HL-60 (cell line): ENCODE data around the gene GRK5.

ENCODE experiments used
- POLR2AphosphoS5 ChIP-seq: IDR thresholded peaks from 2 replicates; pipeline ENCODE4 v1.6.1; 2012; ENCODE audit warnings: low read depth
- SPI1 ChIP-seq: IDR thresholded peaks from 2 replicates; pipeline ENCODE4 v1.6.1; 2012; ENCODE audit warnings: low read depth, mild to moderate bottlenecking, borderline replicate concordance
- TF ChIP-seq, protein P1 (sequence below): IDR thresholded peaks from one replicate; pipeline ENCODE4 v1.5.1; 2011; ENCODE audit warnings: low read length, control low read depth, inconsistent platforms; ENCODE audit not compliant: insufficient read depth
- TF ChIP-seq, protein P2 (sequence below): IDR thresholded peaks from 2 replicates; pipeline ENCODE4 v1.6.1; 2012; ENCODE audit warnings: low read depth; ENCODE audit not compliant: insufficient replicate concordance

DNA sequence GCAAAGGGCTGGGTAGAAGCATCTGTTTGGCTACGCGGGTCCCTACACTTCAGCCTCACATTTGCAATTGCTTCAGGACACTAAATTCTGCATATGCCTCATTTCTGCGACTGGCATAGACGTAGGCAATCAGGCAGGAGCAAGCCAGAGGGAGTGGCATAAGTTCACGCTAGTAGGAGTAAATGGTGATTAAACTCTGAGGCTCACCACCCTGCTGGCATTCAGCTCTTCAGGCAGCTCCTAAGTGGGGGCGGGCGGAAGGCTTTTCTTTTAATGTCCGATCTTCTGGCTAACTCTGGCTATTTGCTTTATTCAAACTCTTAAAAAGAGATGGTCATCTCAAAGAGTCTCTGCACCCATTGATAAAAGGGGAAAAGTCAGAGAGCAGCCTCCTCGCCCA lies 289.9 kb downstream of the GRK5 start:
- TF ChIP-seq, protein P1, sequence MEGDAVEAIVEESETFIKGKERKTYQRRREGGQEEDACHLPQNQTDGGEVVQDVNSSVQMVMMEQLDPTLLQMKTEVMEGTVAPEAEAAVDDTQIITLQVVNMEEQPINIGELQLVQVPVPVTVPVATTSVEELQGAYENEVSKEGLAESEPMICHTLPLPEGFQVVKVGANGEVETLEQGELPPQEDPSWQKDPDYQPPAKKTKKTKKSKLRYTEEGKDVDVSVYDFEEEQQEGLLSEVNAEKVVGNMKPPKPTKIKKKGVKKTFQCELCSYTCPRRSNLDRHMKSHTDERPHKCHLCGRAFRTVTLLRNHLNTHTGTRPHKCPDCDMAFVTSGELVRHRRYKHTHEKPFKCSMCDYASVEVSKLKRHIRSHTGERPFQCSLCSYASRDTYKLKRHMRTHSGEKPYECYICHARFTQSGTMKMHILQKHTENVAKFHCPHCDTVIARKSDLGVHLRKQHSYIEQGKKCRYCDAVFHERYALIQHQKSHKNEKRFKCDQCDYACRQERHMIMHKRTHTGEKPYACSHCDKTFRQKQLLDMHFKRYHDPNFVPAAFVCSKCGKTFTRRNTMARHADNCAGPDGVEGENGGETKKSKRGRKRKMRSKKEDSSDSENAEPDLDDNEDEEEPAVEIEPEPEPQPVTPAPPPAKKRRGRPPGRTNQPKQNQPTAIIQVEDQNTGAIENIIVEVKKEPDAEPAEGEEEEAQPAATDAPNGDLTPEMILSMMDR: no peak
- TF ChIP-seq, protein P2, sequence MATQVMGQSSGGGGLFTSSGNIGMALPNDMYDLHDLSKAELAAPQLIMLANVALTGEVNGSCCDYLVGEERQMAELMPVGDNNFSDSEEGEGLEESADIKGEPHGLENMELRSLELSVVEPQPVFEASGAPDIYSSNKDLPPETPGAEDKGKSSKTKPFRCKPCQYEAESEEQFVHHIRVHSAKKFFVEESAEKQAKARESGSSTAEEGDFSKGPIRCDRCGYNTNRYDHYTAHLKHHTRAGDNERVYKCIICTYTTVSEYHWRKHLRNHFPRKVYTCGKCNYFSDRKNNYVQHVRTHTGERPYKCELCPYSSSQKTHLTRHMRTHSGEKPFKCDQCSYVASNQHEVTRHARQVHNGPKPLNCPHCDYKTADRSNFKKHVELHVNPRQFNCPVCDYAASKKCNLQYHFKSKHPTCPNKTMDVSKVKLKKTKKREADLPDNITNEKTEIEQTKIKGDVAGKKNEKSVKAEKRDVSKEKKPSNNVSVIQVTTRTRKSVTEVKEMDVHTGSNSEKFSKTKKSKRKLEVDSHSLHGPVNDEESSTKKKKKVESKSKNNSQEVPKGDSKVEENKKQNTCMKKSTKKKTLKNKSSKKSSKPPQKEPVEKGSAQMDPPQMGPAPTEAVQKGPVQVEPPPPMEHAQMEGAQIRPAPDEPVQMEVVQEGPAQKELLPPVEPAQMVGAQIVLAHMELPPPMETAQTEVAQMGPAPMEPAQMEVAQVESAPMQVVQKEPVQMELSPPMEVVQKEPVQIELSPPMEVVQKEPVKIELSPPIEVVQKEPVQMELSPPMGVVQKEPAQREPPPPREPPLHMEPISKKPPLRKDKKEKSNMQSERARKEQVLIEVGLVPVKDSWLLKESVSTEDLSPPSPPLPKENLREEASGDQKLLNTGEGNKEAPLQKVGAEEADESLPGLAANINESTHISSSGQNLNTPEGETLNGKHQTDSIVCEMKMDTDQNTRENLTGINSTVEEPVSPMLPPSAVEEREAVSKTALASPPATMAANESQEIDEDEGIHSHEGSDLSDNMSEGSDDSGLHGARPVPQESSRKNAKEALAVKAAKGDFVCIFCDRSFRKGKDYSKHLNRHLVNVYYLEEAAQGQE: no peak
- TF ChIP-seq SPI1 (no peak), POLR2AphosphoS5 (no peak)
